ENCODE measurements around the gene LYSET.

The LYSET gene

DNA sequence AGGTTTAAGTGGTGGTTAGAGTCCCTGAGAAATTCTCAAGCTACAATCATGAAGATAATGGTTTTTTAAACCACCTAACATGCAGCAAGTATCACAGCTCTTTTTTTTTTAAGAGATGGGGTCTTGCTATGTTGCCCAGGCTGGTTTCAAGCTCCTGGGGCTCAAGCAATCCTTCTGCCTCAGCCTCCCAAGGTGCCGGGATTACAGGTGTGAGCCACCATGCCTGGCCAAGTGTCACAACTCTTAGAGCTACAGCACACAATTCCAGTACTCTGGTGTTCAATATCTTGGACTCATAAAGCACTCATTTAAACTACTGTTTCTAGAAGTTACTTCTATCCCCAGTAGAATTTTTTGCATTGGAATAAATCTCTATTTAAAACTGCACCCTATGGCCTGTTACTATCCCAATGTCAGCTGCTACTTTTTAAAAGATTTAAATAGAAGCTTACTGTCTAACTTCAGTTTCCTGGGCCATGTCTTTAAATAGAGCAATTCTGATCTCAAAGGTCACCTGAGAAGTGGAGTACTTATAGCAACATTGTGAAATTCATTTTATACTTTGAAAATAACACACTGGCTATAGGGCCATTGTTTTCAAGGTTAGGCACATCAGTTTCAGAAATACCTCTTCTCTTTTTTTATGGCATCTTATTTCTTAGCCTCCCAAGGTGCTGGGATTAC is 10.3 kb downstream of the LYSET start:
- Histone ChIP-seq H3K27me3 (ENCODE audit: control insufficient read depth, insufficient read depth, low read length, poor library complexity, severe bottlenecking) (no peaks in the 10 kb centered on the region), H3K9me3 (ENCODE audit: control insufficient read depth, low read length) (no peaks in the 10 kb centered on the region), H3K4me1 (ENCODE audit: control insufficient read depth, insufficient read depth, low read length) (no peaks in the 10 kb centered on the region), H3K4me3 (ENCODE audit: insufficient read depth, low read depth, low read length) (no peak overlapping the region), H3K27ac (ENCODE audit: insufficient read depth, low read depth, low read length, poor library complexity, severe bottlenecking) (no peak overlapping the region), H3K36me3 (ENCODE audit: control insufficient read depth, insufficient read depth, low read length) (no peaks in the 10 kb centered on the region)
- WGBS, 2 experiments: 88 to 93% methylated on average over 1 of the region's 1 CpG

DNA sequence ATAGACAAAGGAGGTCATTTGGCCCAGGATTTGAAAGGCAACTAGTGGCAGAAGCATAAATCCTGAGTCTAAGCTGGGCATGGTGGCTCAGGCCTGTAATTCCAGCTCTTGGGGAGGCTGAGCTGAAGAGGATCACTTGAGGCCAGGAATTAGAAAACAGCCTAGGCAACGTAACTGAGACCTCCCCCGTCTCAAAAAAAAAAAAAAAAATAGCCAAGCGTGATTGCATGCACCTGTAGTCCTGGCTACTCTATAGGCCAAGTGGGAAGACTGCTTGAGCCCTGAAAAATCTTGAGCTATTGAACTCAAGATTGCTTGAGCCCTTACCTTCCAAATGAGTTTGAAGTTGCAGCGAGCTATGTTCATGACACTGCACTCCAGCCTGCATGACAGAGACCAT is 13.9 kb downstream of the LYSET start:
- Histone ChIP-seq H3K4me1 (ENCODE audit: control insufficient read depth, insufficient read depth, low read length) (no peaks in the 10 kb centered on the region), H3K4me3 (ENCODE audit: insufficient read depth, low read depth, low read length) (no peak overlapping the region), H3K36me3 (ENCODE audit: control insufficient read depth, insufficient read depth, low read length) (no peaks in the 10 kb centered on the region), H3K9me3 (ENCODE audit: control insufficient read depth, low read length) (no peaks in the 10 kb centered on the region), H3K27ac (ENCODE audit: insufficient read depth, low read depth, low read length, poor library complexity, severe bottlenecking) (no peak overlapping the region), H3K27me3 (ENCODE audit: control insufficient read depth, insufficient read depth, low read length, poor library complexity, severe bottlenecking) (no peaks in the 10 kb centered on the region)
- 86 to 88% methylated on average over 4 of the region's 4 CpGs for WGBS, 2 experiments

DNA sequence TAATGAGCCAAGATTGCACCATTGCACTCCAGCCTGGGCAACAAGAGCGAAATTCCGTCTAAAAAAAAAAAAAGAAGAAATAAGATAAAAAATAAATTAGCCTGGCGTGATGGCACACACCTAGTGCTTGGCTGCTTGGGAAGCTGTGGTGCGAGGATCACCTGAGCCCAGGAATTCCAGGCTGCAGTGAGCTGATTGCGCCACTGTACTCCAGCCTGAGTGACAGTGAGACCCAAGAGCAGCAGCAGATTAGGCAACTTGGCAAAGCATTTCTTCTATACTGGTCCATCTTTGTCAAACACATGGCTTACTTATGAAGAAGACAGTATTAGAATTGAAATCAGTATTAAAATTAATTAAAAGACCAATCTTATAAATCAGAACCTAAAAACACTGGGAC is 15.4 kb downstream of the LYSET start:
- no peaks in the 10 kb centered on the region for H3K4me1 ChIP-seq (ENCODE audit: control insufficient read depth, insufficient read depth, low read length)
- no peaks in the 10 kb centered on the region for H3K36me3 ChIP-seq (ENCODE audit: control insufficient read depth, insufficient read depth, low read length)
- H3K27me3 ChIP-seq (ENCODE audit: control insufficient read depth, insufficient read depth, low read length, poor library complexity, severe bottlenecking): no peaks in the 10 kb centered on the region
- H3K9me3 ChIP-seq (ENCODE audit: control insufficient read depth, low read length): no peaks in the 10 kb centered on the region
- no peak overlapping the region for H3K27ac ChIP-seq (ENCODE audit: insufficient read depth, low read depth, low read length, poor library complexity, severe bottlenecking)
- no peak overlapping the region for H3K4me3 ChIP-seq (ENCODE audit: insufficient read depth, low read depth, low read length)
- 93 to 97% methylated on average over 5 of the region's 5 CpGs for WGBS, 2 experiments

DNA sequence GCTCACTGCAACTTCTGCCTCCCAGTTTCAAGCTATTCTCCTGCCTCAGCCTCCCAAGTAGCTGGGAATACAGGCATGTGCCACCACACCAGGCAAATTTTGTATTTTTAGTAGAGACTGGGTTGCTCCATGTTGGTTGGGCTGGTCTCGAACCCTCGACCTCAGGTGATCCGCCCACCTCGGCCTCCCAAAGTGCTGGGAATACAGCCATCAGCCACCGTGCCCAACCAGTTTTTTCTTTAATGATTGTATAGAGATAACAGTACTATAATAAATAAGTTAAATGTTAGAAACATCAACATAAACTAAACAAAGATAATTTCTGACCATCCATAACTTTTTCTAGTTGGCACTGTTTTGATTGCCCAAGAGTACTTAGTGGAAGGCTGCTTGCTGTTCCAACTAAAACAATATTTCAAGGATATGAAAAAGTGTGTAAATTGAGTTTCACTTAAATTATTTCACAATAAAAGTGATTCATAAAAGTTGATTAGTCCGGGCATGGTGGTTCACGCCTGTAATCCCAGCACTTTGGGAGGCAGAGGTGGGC is 16.1 kb downstream of the LYSET start:
- Histone ChIP-seq H3K36me3 (ENCODE audit: control insufficient read depth, insufficient read depth, low read length) (no peaks in the 10 kb centered on the region), H3K4me1 (ENCODE audit: control insufficient read depth, insufficient read depth, low read length) (peaks cover 4% of the 10 kb centered on the region), H3K27me3 (ENCODE audit: control insufficient read depth, insufficient read depth, low read length, poor library complexity, severe bottlenecking) (no peaks in the 10 kb centered on the region), H3K9me3 (ENCODE audit: control insufficient read depth, low read length) (no peaks in the 10 kb centered on the region), H3K4me3 (ENCODE audit: insufficient read depth, low read depth, low read length) (no peak overlapping the region), H3K27ac (ENCODE audit: insufficient read depth, low read depth, low read length, poor library complexity, severe bottlenecking) (no peak overlapping the region)
- 90 to 97% methylated on average over 6 of the region's 7 CpGs for WGBS, 2 experiments

DNA sequence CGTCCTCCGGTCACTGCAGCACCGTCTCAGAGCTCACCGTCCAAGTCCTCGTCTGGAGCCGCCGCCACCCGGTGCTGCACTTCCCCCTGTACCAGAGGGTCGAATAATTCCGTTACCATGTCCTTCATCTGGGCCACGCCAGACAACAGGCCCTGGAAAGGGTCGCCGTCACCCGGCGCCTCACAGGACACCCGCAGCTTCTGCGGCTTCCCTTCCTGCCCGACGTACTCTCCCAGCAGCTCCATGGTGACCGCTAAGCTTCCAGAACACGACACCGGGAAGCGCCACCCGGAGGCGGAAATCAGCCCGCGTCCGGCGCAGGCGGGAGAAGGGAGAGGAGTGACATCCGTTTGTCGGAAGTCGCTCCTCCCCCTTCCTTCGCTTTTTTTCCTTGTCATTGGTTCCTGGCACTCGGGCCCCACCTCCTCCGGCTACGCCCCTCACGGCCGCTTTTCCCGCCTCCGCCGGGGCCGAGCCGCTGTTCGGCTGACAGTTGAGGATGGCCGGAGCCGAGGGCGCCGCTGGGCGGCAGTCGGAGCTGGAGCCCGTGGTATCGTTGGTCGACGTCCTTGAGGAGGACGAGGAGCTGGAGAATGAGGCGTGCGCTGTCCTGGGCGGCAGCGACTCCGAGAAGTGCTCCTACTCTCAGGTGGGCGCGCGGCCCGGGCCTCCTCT is 21.8 kb downstream of the LYSET start, which contains the start of the genes GON7 and UBR7:
GON7 (minus strand) TSS at position 273 of the 675 bp plus-strand sequence; CDS start at position 245, 28 bp downstream.
UBR7 (plus strand) TSS at position 464 of the 675 bp plus-strand sequence; CDS start at position 500, 36 bp downstream.
- peak within 1 kb of the TSS; percentile 92 for H3K27ac ChIP-seq (ENCODE audit: insufficient read depth, low read depth, low read length, poor library complexity, severe bottlenecking)
- peaks cover 15% of the 10 kb centered on the region for H3K4me1 ChIP-seq (ENCODE audit: control insufficient read depth, insufficient read depth, low read length)
- H3K4me3 ChIP-seq (ENCODE audit: insufficient read depth, low read depth, low read length): peak within 1 kb of the TSS; percentile 86
- no peaks in the 10 kb centered on the region for H3K27me3 ChIP-seq (ENCODE audit: control insufficient read depth, insufficient read depth, low read length, poor library complexity, severe bottlenecking)
- H3K36me3 ChIP-seq (ENCODE audit: control insufficient read depth, insufficient read depth, low read length): peaks cover under 1% of the 10 kb centered on the region
- H3K9me3 ChIP-seq (ENCODE audit: control insufficient read depth, low read length): no peaks in the 10 kb centered on the region
- 0 to 1% methylated on average over 65 of the region's 65 CpGs for WGBS, 2 experiments

DNA sequence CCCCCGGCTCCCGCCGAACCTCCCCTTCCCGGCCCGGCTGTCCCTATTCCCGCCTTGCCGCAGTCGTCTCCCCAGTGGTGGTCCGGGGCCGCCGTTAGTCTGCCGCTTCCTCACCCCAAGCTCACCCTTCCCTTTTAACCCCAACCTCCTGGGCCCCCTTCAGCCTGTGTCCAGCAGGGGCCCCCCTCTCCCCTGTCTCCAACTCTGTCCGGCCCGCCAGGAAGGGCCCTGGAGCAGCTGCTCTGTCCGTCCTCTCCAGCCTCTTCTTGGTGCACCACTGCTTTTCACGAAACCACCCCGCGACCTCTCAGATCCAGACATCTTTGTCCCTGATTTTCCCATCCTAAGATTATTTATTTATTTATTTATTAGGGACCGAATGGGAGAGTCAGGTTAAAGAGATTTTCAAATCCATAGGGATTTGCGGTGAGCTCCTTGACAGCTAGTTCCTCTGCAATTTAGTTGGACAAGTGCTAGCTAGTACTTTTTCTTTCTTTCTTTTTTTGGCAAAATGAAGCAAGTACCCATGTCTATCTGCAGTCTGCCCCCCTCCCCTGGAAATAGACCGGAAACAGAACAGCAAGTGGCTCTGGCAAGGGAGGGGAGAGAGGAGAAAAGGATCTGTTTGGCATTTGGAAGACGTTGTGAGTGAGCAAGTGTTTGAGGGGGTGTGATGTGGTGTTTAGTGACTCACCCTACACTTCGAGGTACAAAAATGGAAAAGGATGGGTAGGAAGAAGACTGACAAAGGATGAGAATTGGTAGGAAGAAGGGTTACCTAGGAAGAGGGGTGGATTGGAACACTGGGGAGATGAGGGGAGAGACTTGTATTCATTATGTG is 22.6 kb downstream of the LYSET start:
- Histone ChIP-seq H3K27ac (ENCODE audit: insufficient read depth, low read depth, low read length, poor library complexity, severe bottlenecking) (peak overlapping the region; percentile 68), H3K36me3 (ENCODE audit: control insufficient read depth, insufficient read depth, low read length) (peaks cover 6% of the 10 kb centered on the region), H3K4me3 (ENCODE audit: insufficient read depth, low read depth, low read length) (peak overlapping the region; percentile 86), H3K27me3 (ENCODE audit: control insufficient read depth, insufficient read depth, low read length, poor library complexity, severe bottlenecking) (no peaks in the 10 kb centered on the region), H3K4me1 (ENCODE audit: control insufficient read depth, insufficient read depth, low read length) (peaks cover 15% of the 10 kb centered on the region), H3K9me3 (ENCODE audit: control insufficient read depth, low read length) (no peaks in the 10 kb centered on the region)
- WGBS, 2 experiments: 0 to 1% methylated on average over 21 to 23 of the region's 23 CpGs

DNA sequence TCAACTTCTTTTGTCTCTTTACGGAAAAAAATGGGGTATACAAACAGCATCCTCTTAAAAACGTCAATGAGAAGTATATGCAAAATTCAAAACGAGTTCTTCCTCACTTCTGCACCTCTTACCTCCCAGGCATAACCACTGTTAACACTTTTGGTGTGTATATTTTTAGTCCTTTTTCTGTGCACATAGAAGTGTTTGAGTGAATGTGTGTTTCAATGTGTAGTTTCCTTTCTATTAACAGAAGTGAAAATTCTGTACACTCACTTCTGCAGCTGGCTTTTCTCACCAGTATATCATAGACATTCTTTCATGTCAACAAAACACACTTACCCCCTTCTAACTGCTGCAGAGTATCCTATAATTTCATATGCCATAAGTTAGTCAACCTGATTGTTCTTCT is 27.3 kb downstream of the LYSET start:
- Histone ChIP-seq H3K4me3 (ENCODE audit: insufficient read depth, low read depth, low read length) (no peak overlapping the region), H3K4me1 (ENCODE audit: control insufficient read depth, insufficient read depth, low read length) (peaks cover 11% of the 10 kb centered on the region), H3K27me3 (ENCODE audit: control insufficient read depth, insufficient read depth, low read length, poor library complexity, severe bottlenecking) (no peaks in the 10 kb centered on the region), H3K27ac (ENCODE audit: insufficient read depth, low read depth, low read length, poor library complexity, severe bottlenecking) (no peak overlapping the region), H3K9me3 (ENCODE audit: control insufficient read depth, low read length) (no peaks in the 10 kb centered on the region), H3K36me3 (ENCODE audit: control insufficient read depth, insufficient read depth, low read length) (peaks cover 31% of the 10 kb centered on the region)
- WGBS, 2 experiments: 88 to 89% methylated on average over 3 of the region's 3 CpGs

DNA sequence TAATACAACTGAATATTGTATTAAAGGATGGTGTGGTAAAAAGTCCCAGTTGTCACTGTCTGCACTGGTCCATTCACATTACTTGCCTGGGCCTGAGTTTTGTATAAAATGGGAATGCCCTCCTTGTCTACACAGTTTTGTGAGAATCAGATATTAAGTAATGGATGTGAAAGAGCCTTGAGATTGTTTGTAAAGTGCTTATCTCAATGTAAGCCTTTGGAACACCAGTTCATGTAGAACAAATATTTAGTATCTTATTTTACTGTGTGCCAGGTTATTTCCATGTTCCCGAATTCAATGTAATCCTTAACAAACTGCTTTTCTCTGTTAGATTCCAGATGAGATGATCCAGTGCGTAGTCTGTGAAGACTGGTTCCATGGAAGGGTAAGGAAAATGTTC is 29.5 kb downstream of the LYSET start:
- no peaks in the 10 kb centered on the region for H3K4me1 ChIP-seq (ENCODE audit: control insufficient read depth, insufficient read depth, low read length)
- WGBS, 2 experiments: 96 to 100% methylated on average over 2 of the region's 2 CpGs
- no peak overlapping the region for H3K4me3 ChIP-seq (ENCODE audit: insufficient read depth, low read depth, low read length)
- H3K36me3 ChIP-seq (ENCODE audit: control insufficient read depth, insufficient read depth, low read length): peaks cover 31% of the 10 kb centered on the region
- no peak overlapping the region for H3K27ac ChIP-seq (ENCODE audit: insufficient read depth, low read depth, low read length, poor library complexity, severe bottlenecking)
- no peaks in the 10 kb centered on the region for H3K27me3 ChIP-seq (ENCODE audit: control insufficient read depth, insufficient read depth, low read length, poor library complexity, severe bottlenecking)
- H3K9me3 ChIP-seq (ENCODE audit: control insufficient read depth, low read length): no peaks in the 10 kb centered on the region

DNA sequence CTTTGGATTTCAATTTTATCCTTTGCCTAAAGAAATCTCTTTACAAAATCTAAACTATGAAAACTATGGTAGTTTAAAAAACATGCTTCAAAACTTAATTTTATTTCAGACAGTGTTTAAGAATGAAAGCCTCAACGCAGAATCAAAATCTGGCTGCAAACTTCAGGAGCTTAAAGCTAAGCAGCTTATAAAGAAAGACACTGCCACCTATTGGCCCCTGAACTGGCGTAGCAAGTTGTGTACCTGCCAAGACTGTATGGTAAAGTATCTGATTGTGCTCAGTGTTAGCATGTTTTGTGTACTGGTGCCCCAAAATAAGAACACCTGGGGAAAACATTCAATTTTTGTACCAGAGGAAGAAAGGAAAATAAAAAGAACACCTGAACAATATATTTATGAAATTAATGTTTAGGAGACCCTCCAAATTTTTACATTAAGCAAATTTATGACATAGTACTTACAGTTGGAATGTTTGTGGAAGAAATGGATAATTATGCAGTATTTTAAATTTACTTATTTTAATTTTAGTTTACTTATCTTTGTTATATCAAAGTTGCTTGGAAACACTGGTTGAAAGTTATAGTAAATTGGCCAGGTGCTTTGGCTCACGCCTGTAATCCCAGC is 34.1 kb downstream of the LYSET start:
- H3K4me3 ChIP-seq (ENCODE audit: insufficient read depth, low read depth, low read length): no peak overlapping the region
- H3K36me3 ChIP-seq (ENCODE audit: control insufficient read depth, insufficient read depth, low read length): peaks cover 30% of the 10 kb centered on the region
- H3K27me3 ChIP-seq (ENCODE audit: control insufficient read depth, insufficient read depth, low read length, poor library complexity, severe bottlenecking): no peaks in the 10 kb centered on the region
- H3K27ac ChIP-seq (ENCODE audit: insufficient read depth, low read depth, low read length, poor library complexity, severe bottlenecking): no peak overlapping the region
- no peaks in the 10 kb centered on the region for H3K9me3 ChIP-seq (ENCODE audit: control insufficient read depth, low read length)
- H3K4me1 ChIP-seq (ENCODE audit: control insufficient read depth, insufficient read depth, low read length): no peaks in the 10 kb centered on the region
- WGBS, 2 experiments: 86 to 88% methylated on average over 3 of the region's 3 CpGs
